ENCODE data around the gene GPR132.
"Not testable (repeated sequence)": the region's sequence is repeated elsewhere in the genome, so short reads cannot be mapped to it uniquely, and the experiment has no call there.

Gene GPR132

DNA sequence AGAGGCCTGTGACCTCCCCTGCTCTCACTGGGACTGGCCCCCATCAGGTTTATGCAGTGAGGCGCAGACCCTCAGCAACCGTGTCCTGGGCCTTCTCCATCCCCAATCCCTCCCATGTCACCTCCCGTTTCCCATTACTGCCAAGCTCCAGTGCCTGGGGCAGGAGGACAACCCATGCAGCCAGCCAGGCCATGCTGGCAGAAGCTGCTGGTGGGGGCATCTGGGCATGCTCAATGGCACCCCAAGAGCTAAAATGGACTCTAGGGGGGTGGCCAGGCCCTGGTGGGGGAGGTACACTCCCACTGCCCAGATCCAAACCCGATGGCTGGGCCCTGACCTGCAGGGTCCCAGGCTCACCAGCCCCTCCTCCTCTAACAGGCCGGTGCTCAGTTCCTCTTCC, 20.5 kb upstream of the GPR132 start:
- DNase-seq (ENCODE audit: low read depth): no peak
- no peak overlapping the region for H3K4me3 ChIP-seq (ENCODE audit: low read length)
- TF ChIP-seq CTCF (conservative IDR thresholded peaks at IDR 0.05; ENCODE audit: low read length): no peak

- TF ChIP-seq CTCF (conservative IDR thresholded peaks at IDR 0.05; ENCODE audit: low read length): no peak
Observed at GRCh38 chr14:105084741-105085571, 19.7 kb upstream of the GPR132 start.

GRCh38 chr14:105083926-105084685, 18.9 kb upstream of the GPR132 start:
- no peak for DNase-seq (ENCODE audit: low read depth)
- no peak for TF ChIP-seq CTCF (conservative IDR thresholded peaks at IDR 0.05; ENCODE audit: low read length)

More at GRCh38 chr14:105084741-105085571, 19.7 kb upstream of the GPR132 start:
- no peak overlapping the region for H3K4me3 ChIP-seq (ENCODE audit: low read length)
- DNase-seq (ENCODE audit: low read depth): no peak

GRCh38 chr14:105082703-105083102, 17.5 kb upstream of the GPR132 start:
- DNase-seq (ENCODE audit: low read depth): no peak
- no peak overlapping the region for H3K4me3 ChIP-seq (ENCODE audit: low read length)
- TF ChIP-seq CTCF (conservative IDR thresholded peaks at IDR 0.05; ENCODE audit: low read length): no peak

More at GRCh38 chr14:105083926-105084685, 18.9 kb upstream of the GPR132 start:
- H3K4me3 ChIP-seq (ENCODE audit: low read length): no peak overlapping the region

- not testable (repeated sequence) for H3K4me3 ChIP-seq (ENCODE audit: low read length); DNase-seq (ENCODE audit: low read depth)
Observed at GRCh38 chr14:105081473-105081872, 16.2 kb upstream of the GPR132 start.

- H3K4me3 ChIP-seq (ENCODE audit: low read length): no peak overlapping the region
- no peak for DNase-seq (ENCODE audit: low read depth)
- no peak for TF ChIP-seq CTCF (conservative IDR thresholded peaks at IDR 0.05; ENCODE audit: low read length)
Observed at GRCh38 chr14:105080161-105080560, 14.9 kb upstream of the GPR132 start.

- H3K4me3 ChIP-seq (ENCODE audit: low read length): no peak overlapping the region
- TF ChIP-seq CTCF (conservative IDR thresholded peaks at IDR 0.05; ENCODE audit: low read length): no peak
Observed at GRCh38 chr14:105078294-105078693, 13.1 kb upstream of the GPR132 start.

More at GRCh38 chr14:105078294-105078693, 13.1 kb upstream of the GPR132 start:
- DNase-seq (ENCODE audit: low read depth): no peak
